GM11168 (cell line): Measurements from ENCODE around the gene GHRH.

ENCODE experiments used
- in situ Hi-C: fragments of 300-500 bp; cut with MboI; formaldehyde crosslinking; loops from one replicate; pipeline ENCODE4 v1.12.0; 2022; ENCODE audit warnings: low sequenced_read_pairs; ENCODE audit not compliant: unreplicated experiment

Gene GHRH

DNA sequence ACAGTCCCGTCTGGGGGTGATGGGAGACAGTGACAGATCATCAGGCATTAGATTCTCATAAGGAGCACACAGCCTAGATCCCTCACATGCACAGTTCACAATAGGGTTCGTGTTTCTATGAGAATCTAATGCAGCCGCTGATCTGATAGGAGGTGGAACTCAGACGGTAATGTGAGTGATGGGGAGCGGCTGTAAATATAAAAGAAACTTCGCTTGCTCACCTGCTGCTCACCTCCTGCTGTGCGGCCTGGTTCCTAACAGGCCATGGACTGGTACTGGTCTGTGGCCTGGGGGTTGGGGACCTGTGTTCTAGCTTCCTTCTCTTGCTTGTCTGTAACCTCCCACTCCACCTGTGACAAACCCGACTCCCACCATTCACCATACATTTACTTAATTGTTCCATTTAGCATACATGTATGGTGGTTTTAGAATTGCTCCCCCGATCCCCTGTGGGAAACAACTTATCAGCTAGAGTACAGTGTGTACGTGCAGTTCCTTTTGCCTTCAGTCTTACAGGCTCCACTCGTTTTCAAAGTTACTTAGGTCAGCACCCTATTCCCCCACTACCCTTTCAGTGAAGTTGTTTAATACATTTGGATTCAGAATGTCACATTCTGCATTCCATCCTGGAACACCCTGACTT is 31.8 kb upstream of the GHRH start:
- in situ Hi-C loops = no loop called here

DNA sequence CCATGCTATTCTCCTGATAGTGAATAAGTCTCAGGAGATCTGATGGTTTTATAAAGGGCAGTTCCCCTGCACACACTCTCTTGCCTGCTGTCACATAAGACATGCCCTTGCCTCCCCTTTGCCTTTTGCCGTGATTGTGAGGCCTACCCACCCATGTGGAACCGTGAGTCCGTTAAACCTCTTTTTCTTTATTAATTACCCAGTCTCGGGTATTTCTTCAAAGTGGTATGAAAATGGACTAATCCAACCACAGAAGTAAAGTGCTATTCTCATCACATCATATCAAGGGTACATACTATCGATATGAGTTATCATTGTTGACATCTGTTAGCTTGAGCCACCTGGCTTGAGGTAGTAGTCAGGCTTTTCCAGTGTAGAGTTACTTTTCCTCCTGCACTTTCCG is 30.1 kb upstream of the GHRH start:
- in situ Hi-C loops = no loop called here

- in situ Hi-C loops = no loop called here
Observed at GRCh38 chr20:37290158-37290810, 28.7 kb upstream of the GHRH start.

- in situ Hi-C loops = no loop called here
Observed at GRCh38 chr20:37288091-37288490, 26.5 kb upstream of the GHRH start.

GRCh38 chr20:37285664-37286374 is 24.2 kb upstream of the GHRH start:
- in situ Hi-C loops = no loop called here

DNA sequence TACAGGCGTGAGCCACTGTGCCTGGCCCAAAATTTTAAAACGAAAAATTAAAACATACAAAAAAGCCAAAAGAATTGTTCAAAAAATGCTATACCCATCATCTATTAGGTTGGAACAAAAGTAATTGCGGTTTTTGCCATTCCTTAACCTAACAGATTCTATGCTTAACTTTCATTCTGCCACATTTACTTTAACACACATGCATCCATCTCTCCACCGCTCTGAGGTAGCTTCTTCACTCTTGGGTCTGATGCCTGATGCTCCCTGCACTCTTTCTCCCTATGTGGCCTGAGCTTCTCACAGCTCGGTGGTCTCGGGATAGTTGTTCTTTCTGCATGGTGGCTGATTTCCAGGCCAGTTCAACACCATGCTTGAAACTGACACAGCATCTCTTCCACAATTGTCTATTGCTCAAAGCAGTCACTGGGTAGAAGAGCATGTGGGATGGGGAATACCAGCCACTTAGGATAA is 23.1 kb upstream of the GHRH start:
- in situ Hi-C loops = no loop called here

DNA sequence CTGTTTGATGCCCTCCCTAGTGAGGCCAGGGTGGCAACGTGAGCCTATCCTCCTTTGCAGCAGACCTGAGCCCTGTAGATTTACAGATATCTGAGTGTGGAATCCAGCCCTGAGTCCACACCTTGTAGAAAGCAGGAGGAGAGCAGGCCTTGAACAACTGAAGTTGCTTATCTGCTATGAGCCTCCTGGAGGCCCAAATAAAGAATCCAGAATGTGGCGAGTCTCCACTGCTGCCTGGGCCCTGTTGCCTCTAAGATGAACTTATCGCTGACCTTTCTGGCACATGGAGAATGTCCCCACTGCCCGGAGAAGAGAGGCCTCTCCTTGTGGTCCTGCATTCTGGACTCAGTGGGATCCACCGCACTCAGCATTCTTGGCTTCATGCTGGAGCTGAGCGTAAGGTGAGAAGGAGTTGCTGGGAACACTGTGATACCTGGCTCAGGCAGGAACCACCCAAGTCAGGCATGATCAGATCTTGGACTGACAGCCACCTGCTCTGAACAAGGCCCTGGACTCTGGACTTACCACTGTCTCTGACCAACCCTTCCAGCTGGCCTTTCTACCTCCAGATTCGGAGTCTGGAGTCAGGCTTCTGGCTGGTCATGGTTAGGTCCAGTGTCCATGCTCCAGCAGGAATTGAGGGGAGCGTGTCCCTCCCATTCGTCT is 22.0 kb upstream of the GHRH start:
- in situ Hi-C loops = no loop called here

DNA sequence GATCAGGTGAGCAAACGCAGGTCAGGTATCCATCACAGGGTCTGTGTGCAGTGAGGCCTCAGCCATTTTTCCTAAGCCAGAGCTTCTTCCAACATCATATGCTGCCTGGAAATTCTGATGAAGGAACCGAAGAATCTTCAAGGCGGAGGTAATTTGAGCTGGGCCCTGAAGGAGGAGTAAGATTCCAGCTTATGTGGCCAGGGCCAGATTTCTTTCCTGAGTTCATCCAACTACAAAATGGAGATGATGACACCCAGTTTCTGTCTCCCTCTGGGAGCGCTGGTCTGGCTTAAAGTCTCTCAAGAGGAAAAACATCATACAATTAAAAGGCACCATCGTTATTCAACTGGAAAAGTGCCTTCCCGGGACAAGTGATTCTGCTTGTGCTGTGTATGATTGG is 20.9 kb upstream of the GHRH start:
- in situ Hi-C loops = no loop called here

DNA sequence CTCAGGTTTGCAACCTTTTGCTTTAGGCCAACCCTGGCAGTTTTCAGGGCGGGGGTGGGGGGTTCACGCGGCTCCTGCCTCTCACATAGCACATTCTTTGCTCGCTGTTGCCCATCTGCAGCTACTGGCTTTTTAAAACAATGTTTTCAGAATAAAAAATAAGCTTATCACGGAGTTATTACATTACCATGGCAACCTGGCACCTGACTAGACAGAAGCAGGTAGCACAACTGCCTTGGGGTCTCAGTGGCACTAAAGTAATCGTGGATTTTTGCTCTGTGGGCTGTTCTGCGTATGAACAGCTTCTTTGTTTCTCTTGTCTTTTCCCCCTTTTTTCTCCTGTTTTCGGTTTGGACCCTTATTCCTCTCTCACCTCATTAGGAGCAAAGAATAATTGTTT is 18.8 kb upstream of the GHRH start:
- in situ Hi-C loops = no loop called here

- in situ Hi-C loops = no loop called here
Observed at GRCh38 chr20:37279820-37280219, 18.2 kb upstream of the GHRH start.

- in situ Hi-C loops = no loop called here
Observed at GRCh38 chr20:37278966-37279590, 17.5 kb upstream of the GHRH start.

DNA sequence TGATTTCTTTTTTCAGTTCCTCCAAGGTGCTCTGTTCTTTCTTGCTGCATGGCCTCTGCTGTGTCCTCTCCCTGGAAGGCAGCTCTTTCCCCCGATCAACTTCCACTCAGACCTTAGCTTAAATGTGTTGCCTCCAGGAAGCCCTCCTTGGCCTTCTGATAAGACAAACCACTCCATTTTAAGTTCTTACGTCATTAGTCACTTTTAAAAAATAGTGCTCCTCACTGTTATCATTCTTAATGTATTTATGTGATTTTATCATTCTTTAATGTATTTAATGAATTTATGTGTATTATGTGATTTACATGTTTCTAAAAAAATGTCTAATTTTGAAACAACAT is 15.6 kb upstream of the GHRH start:
- in situ Hi-C loops = no loop called here

DNA sequence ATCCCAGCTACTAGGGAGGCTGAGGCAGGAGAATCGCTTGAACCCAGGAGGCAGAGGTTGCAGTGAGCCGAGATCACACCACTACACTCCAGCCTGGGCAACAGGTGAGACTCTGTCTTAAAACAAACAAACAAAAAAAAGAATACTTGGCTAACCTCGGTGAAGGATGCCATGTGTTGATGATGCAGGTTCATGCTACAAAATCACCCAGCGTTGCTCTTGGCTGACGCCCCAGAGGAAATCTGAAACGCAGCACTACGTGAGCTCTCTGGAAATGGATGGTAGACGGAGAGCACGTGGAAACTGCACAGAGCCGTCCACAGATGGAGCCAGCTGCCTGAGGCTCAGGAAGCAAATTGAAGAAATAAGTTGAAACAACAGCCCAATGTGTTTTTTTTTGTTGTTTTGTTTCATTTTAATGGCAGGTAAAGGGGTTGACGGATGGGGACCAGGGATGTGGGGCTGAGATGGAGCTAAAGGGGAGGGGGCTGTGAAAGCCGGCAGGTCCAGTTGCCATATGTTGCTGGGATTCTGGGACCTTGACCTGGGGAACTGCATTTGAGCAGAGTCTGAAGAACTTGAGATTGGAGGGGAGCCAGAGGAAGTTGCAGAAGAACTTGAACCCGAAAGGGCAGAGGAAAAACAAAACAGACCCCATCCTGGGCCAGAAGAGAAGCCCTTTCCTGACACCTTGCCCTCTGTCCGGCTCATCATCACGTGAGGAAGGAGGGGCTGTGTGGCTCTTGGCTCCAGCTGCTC is 15.1 kb upstream of the GHRH start:
- in situ Hi-C loops = no loop called here

- in situ Hi-C loops = loop anchor here (5.0 kb wide), 1 partner anchor 112 kb away; no protein-coding TSS in a partner anchor
Observed at GRCh38 chr20:37274851-37275524, 13.4 kb upstream of the GHRH start.

- in situ Hi-C loops = loop anchor here (5.0 kb wide), 1 partner anchor 113 kb away; no protein-coding TSS in a partner anchor
Observed at GRCh38 chr20:37273988-37274387, 12.4 kb upstream of the GHRH start.

DNA sequence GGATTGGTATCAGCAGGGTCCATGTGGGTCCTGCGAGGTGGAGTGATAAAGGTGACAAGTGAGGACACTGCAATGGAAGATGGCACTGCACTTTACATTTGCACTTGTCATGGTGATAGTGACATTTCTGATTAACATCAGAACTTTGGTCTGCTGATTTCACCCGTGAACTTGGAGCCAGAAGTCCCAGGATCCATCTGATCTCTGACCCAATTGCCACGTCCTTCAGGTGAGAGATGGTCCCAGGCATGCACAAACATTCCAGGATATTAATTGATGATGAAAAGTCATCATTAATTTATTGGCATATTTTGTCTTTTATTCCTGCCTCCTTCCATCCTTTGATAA is 9.8 kb upstream of the GHRH start:
- in situ Hi-C loops = loop anchor here (5.0 kb wide), 1 partner anchor 116 kb away; no protein-coding TSS in a partner anchor

GRCh38 chr20:37270576-37271420 is 9.2 kb upstream of the GHRH start:
- in situ Hi-C loops = loop anchor here (5.0 kb wide), 1 partner anchor 117 kb away; no protein-coding TSS in a partner anchor

DNA sequence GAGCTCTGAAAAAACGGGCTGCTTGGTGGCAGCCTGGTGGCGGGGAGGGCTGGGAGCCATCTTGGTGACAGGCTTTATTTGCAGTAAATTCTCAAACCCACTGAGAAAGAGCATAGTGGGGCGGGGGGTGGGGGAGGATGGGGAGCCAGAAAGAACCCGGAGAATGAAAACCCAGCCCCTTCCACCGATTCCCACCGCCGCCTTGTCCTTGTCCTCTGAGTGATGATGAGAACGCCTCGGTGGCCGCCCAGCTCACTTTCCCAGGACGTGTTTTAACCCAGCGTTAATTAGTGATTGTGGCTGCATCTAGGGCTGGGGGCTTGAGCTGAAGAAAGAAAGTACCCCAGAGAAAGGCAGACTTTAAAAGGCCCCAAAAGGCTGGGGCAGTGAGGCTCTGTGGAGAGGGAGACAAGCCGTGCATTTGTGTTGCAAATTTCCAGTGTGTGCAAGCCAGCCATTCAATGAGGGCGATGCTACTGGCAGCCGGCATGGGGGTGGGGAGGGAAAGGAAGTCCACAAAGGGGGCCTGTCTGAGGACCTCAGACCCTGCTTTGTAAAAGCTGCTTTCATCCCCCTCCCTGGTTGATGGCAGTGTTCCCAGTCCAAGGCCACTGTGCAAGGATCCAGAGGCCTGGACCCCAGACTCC is 6.2 kb upstream of the GHRH start:
- in situ Hi-C loops = no loop called here
